ENCODE data around the gene JAKMIP1.

The JAKMIP1 gene

GRCh38 chr4:6200011-6200921 is at the start of gene JAKMIP1:
Gene JAKMIP1 (minus strand): TSS chr4:6200549. CDS start chr4:6112850, 87,699 bp downstream.
- no peak for DNase-seq

GRCh38 chr4:6248394-6248793 is 48.0 kb upstream of the JAKMIP1 start:
- no peak for DNase-seq

- DNase-seq, result no peak
These were observed 45.9 kb upstream of the JAKMIP1 start for GRCh38 chr4:6246170-6246634.

- DNase-seq, result no peak
These were observed 45.2 kb upstream of the JAKMIP1 start for GRCh38 chr4:6245246-6246169.

GRCh38 chr4:6242271-6243029 is 42.1 kb upstream of the JAKMIP1 start:
- DNase-seq, result no peak

- DNase-seq, result no peak
These were observed 40.9 kb upstream of the JAKMIP1 start for GRCh38 chr4:6241062-6241845.

- no peak for DNase-seq
These were observed 39.6 kb upstream of the JAKMIP1 start for GRCh38 chr4:6239968-6240367.

- no peak for DNase-seq
These were observed 39.1 kb upstream of the JAKMIP1 start for GRCh38 chr4:6239486-6239885.

GRCh38 chr4:6236816-6237390 is 36.6 kb upstream of the JAKMIP1 start:
- no peak for DNase-seq

GRCh38 chr4:6235901-6236640 is 35.7 kb upstream of the JAKMIP1 start:
- no peak for DNase-seq

GRCh38 chr4:6235012-6235411 is 34.7 kb upstream of the JAKMIP1 start:
- DNase-seq, result no peak

- DNase-seq, result no peak
These were observed 33.6 kb upstream of the JAKMIP1 start for GRCh38 chr4:6233929-6234328.

- no peak for DNase-seq
These were observed 32.8 kb upstream of the JAKMIP1 start for GRCh38 chr4:6232836-6233785.

- DNase-seq, result no peak
These were observed 31.4 kb upstream of the JAKMIP1 start for GRCh38 chr4:6231663-6232165.

GRCh38 chr4:6230827-6231662 is 30.7 kb upstream of the JAKMIP1 start:
- DNase-seq, result no peak

- DNase-seq, result no peak
These were observed 30.1 kb upstream of the JAKMIP1 start for GRCh38 chr4:6230502-6230785.

- DNase-seq, result no peak
These were observed 29.5 kb upstream of the JAKMIP1 start for GRCh38 chr4:6229671-6230501.

- no peak for DNase-seq
These were observed 28.7 kb upstream of the JAKMIP1 start for GRCh38 chr4:6229095-6229494.
